Neural cell (in vitro differentiated cells): ENCODE measurements around the gene TCF20. TPM values are rescaled to one million over a fixed set of nuclear protein-coding genes. Genes with fewer than 3 reads are reported as not detected.

Experiments
- H2AFZ ChIP-seq: fragments of 200-600, 300-800 bp; sonication (generic), shearing (Covaris generic); 2 replicates; pipeline ENCODE4 v1.6.0; 2014; ENCODE audit warnings: low read depth, mild to moderate bottlenecking, antibody characterized with exemption, low read length, moderate library complexity
- H3F3A ChIP-seq: fragments of 200-600 bp; shearing (Covaris generic); 2 replicates; pipeline ENCODE4 v1.6.1; 2016; ENCODE audit warnings: mild to moderate bottlenecking, moderate library complexity, mixed read lengths, antibody characterized with exemption, low read length; ENCODE audit not compliant: insufficient read depth, poor library complexity, severe bottlenecking
- H3K27ac ChIP-seq: fragments of 200-600, 300-800 bp; sonication (generic), shearing (Covaris generic); 2 replicates; pipeline ENCODE4 v1.5.1; 2014; ENCODE audit warnings: mild to moderate bottlenecking, low read length, moderate library complexity
- H3K27me3 ChIP-seq: fragments of 300-800, 200-600 bp; sonication (generic), shearing (Covaris generic); 2 replicates; pipeline ENCODE4 v1.6.0; 2014; ENCODE audit warnings: mild to moderate bottlenecking, low read depth, low read length, moderate library complexity; ENCODE audit not compliant: insufficient read depth
- H3K36me3 ChIP-seq: fragments of 300-800, 200-600 bp; sonication (generic), shearing (Covaris generic); 2 replicates; pipeline ENCODE4 v1.5.1; 2014; ENCODE audit warnings: mild to moderate bottlenecking, antibody characterized with exemption, low read length, moderate library complexity; ENCODE audit not compliant: insufficient read depth
- H3K4me2 ChIP-seq: fragments of 300-800, 200-600 bp; sonication (generic), shearing (Covaris generic); 2 replicates; pipeline ENCODE4 v1.6.0; 2014; ENCODE audit warnings: mild to moderate bottlenecking, low read length
- H3K4me3 ChIP-seq: fragments of 300-800, 200-600 bp; sonication (generic), shearing (Covaris generic); 2 replicates; pipeline ENCODE4 v1.5.1; 2014; ENCODE audit warnings: mild to moderate bottlenecking, low read length, moderate library complexity
- H3K79me2 ChIP-seq: fragments of 200-600 bp; shearing (Covaris generic); replicated peaks from 2 replicates; pipeline ENCODE4 v1.6.0; 2014; ENCODE audit warnings: mild to moderate bottlenecking, low read length, moderate library complexity; ENCODE audit not compliant: insufficient read depth
- H3K9ac ChIP-seq: fragments of 300-800, 200-600 bp; sonication (generic), shearing (Covaris generic); 2 replicates; pipeline ENCODE4 v1.6.1; 2016; ENCODE audit warnings: mild to moderate bottlenecking, low read length, mixed read lengths
- H3K9me2 ChIP-seq: fragments of 200-600 bp; shearing (Covaris generic); 2 replicates; pipeline ENCODE4 v1.6.1; 2016; ENCODE audit warnings: mild to moderate bottlenecking, low read length, mixed read lengths; ENCODE audit not compliant: insufficient read depth
- H3K9me3 ChIP-seq: fragments of 200-600, 300-800 bp; sonication (generic), shearing (Covaris generic); 2 replicates; pipeline ENCODE4 v1.6.1; 2016; ENCODE audit warnings: mild to moderate bottlenecking, mixed run types, low read length, moderate library complexity, mixed read lengths
- H4K20me1 ChIP-seq: fragments of 200-600 bp; shearing (Covaris generic); 2 replicates; pipeline ENCODE4 v1.6.1; 2016; ENCODE audit warnings: mild to moderate bottlenecking, mixed run types; ENCODE audit not compliant: insufficient read depth
- EP300 ChIP-seq: fragments of 450-650 bp; conservative IDR thresholded peaks from 2 replicates; pipeline ENCODE4 v1.6.1; 2014; ENCODE audit warnings: antibody characterized with exemption, mild to moderate bottlenecking, moderate library complexity; ENCODE audit not compliant: poor library complexity, severe bottlenecking
- EZH2 ChIP-seq: fragments of 200-600, 300-800 bp; shearing (Covaris generic), sonication (generic); IDR thresholded peaks from 2 replicates; pipeline ENCODE4 v1.6.1; 2014; ENCODE audit warnings: antibody characterized with exemption, low read length, borderline replicate concordance, mild to moderate bottlenecking; ENCODE audit not compliant: insufficient read depth, poor library complexity, severe bottlenecking
- MXI1 ChIP-seq: fragments of 450-650 bp; conservative IDR thresholded peaks from 2 replicates; pipeline ENCODE4 v1.6.1; 2014; ENCODE audit warnings: antibody characterized with exemption, mild to moderate bottlenecking; ENCODE audit not compliant: poor library complexity, severe bottlenecking
- POLR2AphosphoS5 ChIP-seq: IDR thresholded peaks from 2 replicates; pipeline ENCODE4 v1.6.1; 2012
- RAD21 ChIP-seq: fragments of 450-650 bp; conservative IDR thresholded peaks from 2 replicates; pipeline ENCODE4 v1.6.1; 2014; ENCODE audit warnings: antibody characterized with exemption, mild to moderate bottlenecking, moderate library complexity
- SMC3 ChIP-seq: fragments of 450-650 bp; conservative IDR thresholded peaks from 2 replicates; pipeline ENCODE4 v1.6.1; 2014; ENCODE audit warnings: antibody characterized with exemption, mild to moderate bottlenecking, moderate library complexity; ENCODE audit not compliant: poor library complexity
- TAF1 ChIP-seq: IDR thresholded peaks from 2 replicates; pipeline ENCODE4 v1.6.1; 2012; ENCODE audit warnings: low read depth
- polyA plus RNA-seq: library from polyadenylated mRNA; depleted of rRNA; stranded (reverse); fragments of >200 nt; gene quantifications from 2 replicates; pipeline ENCODE4 v1.2.3, GENCODE V29; 2014
- TF ChIP-seq, protein P1 (sequence below): IDR thresholded peaks from 2 replicates; pipeline ENCODE4 v1.6.1; 2012; ENCODE audit warnings: borderline replicate concordance
- TF ChIP-seq, protein P2 (sequence below): fragments of 450-650 bp; IDR thresholded peaks from 2 replicates; pipeline ENCODE4 v1.5.1; 2014; ENCODE audit warnings: antibody characterized with exemption, mild to moderate bottlenecking, moderate library complexity; ENCODE audit not compliant: poor library complexity, severe bottlenecking

Gene TCF20
- polyA plus RNA-seq, 1 donor from 2014 or later, result 21.9 TPM

DNA sequence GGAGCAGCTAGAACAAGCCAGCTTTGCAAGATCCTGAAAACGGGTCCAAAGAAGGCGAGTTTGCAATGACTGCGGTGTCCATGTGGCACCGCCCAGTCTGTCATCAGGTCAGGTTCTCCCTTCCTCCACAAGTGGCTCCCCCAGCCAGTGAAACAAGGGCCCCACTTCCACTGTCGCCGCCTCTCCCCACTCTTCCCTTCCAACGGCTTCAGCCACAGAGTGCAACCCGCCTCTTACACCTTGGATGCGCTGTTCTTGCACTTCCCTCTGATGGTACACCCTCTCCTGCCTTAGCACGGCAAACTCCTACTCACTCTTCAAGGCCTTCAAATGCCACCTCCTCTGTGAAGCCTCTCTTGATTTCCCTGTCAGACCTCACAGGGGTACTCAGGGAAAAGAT lies 10.8 kb upstream of the TCF20 start:
- Histone ChIP-seq H3K27ac (peak overlapping the region; percentile 99), H3K27me3 (no peaks in the 10 kb centered on the region), H3K4me3 (peak overlapping the region; percentile 84)

DNA sequence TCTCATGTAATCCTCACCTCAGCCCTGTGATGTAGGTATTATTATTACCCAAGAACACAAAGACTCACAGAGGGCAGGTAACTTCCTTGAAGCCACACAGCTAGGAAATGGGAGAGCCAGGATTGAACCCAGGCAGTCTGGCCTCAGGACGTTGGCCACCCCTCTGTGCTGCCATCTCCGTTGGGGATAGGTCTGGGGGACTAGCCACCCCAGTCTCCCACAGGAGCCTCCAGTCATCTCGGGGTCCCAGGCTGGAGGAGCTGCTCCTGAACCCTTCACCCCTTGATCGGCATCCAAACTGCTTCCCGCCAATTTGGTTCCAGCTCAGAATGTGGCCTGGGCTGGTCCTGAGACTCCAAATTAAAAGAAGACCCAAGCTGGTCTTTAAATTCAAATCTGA lies 10.4 kb upstream of the TCF20 start:
- Histone ChIP-seq H3K9me3 (no peaks in the 10 kb centered on the region), H3K4me2 (no peak overlapping the region), H2AFZ (no peak overlapping the region), H3K9me2 (no peaks in the 10 kb centered on the region), H3K36me3 (no peaks in the 10 kb centered on the region), H3F3A (peaks cover 12% of the 10 kb centered on the region), H3K27me3 (no peaks in the 10 kb centered on the region), H3K9ac (peak overlapping the region; percentile 97), H3K4me3 (peak overlapping the region; percentile 84), H4K20me1 (no peaks in the 10 kb centered on the region), H3K27ac (peak overlapping the region; percentile 99), H3K79me2 (peaks cover 43% of the 10 kb centered on the region)
- TF ChIP-seq EP300, result no peak
- no peak for TF ChIP-seq MXI1
- TF ChIP-seq POLR2AphosphoS5, result no peak
- TF ChIP-seq SMC3, result no peak
- TF ChIP-seq RAD21, result no peak
- TF ChIP-seq, protein P1, sequence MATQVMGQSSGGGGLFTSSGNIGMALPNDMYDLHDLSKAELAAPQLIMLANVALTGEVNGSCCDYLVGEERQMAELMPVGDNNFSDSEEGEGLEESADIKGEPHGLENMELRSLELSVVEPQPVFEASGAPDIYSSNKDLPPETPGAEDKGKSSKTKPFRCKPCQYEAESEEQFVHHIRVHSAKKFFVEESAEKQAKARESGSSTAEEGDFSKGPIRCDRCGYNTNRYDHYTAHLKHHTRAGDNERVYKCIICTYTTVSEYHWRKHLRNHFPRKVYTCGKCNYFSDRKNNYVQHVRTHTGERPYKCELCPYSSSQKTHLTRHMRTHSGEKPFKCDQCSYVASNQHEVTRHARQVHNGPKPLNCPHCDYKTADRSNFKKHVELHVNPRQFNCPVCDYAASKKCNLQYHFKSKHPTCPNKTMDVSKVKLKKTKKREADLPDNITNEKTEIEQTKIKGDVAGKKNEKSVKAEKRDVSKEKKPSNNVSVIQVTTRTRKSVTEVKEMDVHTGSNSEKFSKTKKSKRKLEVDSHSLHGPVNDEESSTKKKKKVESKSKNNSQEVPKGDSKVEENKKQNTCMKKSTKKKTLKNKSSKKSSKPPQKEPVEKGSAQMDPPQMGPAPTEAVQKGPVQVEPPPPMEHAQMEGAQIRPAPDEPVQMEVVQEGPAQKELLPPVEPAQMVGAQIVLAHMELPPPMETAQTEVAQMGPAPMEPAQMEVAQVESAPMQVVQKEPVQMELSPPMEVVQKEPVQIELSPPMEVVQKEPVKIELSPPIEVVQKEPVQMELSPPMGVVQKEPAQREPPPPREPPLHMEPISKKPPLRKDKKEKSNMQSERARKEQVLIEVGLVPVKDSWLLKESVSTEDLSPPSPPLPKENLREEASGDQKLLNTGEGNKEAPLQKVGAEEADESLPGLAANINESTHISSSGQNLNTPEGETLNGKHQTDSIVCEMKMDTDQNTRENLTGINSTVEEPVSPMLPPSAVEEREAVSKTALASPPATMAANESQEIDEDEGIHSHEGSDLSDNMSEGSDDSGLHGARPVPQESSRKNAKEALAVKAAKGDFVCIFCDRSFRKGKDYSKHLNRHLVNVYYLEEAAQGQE, result no peak
- no peak for TF ChIP-seq TAF1
- TF ChIP-seq EZH2, result no peak
- TF ChIP-seq, protein P2, sequence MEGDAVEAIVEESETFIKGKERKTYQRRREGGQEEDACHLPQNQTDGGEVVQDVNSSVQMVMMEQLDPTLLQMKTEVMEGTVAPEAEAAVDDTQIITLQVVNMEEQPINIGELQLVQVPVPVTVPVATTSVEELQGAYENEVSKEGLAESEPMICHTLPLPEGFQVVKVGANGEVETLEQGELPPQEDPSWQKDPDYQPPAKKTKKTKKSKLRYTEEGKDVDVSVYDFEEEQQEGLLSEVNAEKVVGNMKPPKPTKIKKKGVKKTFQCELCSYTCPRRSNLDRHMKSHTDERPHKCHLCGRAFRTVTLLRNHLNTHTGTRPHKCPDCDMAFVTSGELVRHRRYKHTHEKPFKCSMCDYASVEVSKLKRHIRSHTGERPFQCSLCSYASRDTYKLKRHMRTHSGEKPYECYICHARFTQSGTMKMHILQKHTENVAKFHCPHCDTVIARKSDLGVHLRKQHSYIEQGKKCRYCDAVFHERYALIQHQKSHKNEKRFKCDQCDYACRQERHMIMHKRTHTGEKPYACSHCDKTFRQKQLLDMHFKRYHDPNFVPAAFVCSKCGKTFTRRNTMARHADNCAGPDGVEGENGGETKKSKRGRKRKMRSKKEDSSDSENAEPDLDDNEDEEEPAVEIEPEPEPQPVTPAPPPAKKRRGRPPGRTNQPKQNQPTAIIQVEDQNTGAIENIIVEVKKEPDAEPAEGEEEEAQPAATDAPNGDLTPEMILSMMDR, result no peak

More for the DNA sequence above, 10.8 kb upstream of the TCF20 start:
- Histone ChIP-seq H2AFZ (no peak overlapping the region), H3K36me3 (no peaks in the 10 kb centered on the region), H3F3A (peaks cover 12% of the 10 kb centered on the region), H3K79me2 (peaks cover 43% of the 10 kb centered on the region), H3K9ac (peak overlapping the region; percentile 97), H3K4me2 (no peak overlapping the region), H4K20me1 (no peaks in the 10 kb centered on the region), H3K9me2 (no peaks in the 10 kb centered on the region), H3K9me3 (no peaks in the 10 kb centered on the region)
- no peak for TF ChIP-seq POLR2AphosphoS5
- no peak for TF ChIP-seq EZH2
- TF ChIP-seq, protein P1, result no peak
- no peak for TF ChIP-seq TAF1
- TF ChIP-seq, protein P2, result no peak
- no peak for TF ChIP-seq MXI1
- no peak for TF ChIP-seq RAD21
- no peak for TF ChIP-seq EP300
- no peak for TF ChIP-seq SMC3
